Gastroesophageal sphincter (tissue), 3 donors: ENCODE results near the gene FNBP1.

Experiments
- POLR2A ChIP-seq, 2 donors: fragments of 450-650 bp; IDR thresholded peaks; one replicate each; pipeline ENCODE4 v1.6.1; 2017; ENCODE audit warnings: antibody characterized with exemption in 2 of 2, mild to moderate bottlenecking in 2 of 2, moderate library complexity in 1 of 2
- TF ChIP-seq, protein P1 (sequence below), 4 experiments: fragments of 200-600 bp in 2 of 4; fragments of 450-650 bp in 2 of 4; sonication (generic) in 1 of 4; IDR thresholded peaks; one replicate each; pipeline ENCODE4 v1.5.1; 2017 to 2019; ENCODE audit warnings: antibody characterized with exemption in 4 of 4, mild to moderate bottlenecking in 2 of 4, moderate library complexity in 2 of 4

DNA sequence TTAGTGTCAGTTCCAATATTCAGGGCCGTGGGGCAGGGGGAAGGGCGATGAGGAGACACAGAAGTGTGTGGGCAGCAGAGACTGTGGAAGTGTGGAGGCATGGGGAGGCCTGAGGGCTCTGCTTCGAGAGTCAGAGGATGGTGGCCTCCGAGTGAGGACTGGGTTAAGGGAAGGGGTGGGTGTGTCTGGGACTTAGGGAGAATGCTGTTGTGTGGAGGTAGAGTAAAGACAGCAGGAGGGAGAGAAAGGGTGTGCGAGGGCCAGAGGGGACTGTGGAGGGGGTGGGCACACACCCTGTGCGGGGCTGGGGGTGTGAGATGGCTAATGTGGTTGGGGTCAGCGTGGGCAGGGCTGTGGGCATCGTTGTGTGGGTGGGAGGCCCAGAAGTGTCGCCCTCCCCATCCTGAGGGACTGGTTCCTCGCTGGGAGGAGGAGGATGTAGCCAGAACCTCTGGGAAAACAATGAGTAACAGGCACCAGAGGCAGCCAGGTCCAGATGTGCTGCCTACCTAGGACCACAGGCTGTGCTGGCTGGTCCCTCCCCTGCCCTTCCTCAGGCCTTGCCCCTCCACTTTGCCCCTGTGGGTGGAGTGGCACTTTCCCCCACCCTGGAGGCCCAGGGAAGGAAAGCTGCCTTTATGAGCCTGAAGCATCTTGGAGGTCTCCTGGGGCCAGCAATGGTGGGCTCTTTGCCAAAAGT, 203.5 kb downstream of the FNBP1 start:
- TF ChIP-seq, protein P1, sequence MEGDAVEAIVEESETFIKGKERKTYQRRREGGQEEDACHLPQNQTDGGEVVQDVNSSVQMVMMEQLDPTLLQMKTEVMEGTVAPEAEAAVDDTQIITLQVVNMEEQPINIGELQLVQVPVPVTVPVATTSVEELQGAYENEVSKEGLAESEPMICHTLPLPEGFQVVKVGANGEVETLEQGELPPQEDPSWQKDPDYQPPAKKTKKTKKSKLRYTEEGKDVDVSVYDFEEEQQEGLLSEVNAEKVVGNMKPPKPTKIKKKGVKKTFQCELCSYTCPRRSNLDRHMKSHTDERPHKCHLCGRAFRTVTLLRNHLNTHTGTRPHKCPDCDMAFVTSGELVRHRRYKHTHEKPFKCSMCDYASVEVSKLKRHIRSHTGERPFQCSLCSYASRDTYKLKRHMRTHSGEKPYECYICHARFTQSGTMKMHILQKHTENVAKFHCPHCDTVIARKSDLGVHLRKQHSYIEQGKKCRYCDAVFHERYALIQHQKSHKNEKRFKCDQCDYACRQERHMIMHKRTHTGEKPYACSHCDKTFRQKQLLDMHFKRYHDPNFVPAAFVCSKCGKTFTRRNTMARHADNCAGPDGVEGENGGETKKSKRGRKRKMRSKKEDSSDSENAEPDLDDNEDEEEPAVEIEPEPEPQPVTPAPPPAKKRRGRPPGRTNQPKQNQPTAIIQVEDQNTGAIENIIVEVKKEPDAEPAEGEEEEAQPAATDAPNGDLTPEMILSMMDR (IDR thresholded peaks at IDR 0.05), result no peak
- TF ChIP-seq POLR2A (IDR thresholded peaks at IDR 0.05), result no peak
